SU-DHL-6 (cell line): Measurements from ENCODE around the gene PTPRN2.
A peak's percentile ranks its signal among the peaks of the same experiment; 100 is the strongest.
"Not testable (repeated sequence)": the region's sequence is repeated elsewhere in the genome, so short reads cannot be mapped to it uniquely, and the experiment has no call there.

ENCODE experiments used
- H2AFZ ChIP-seq: fragments of 200-600 bp; sonication (generic); 2 replicates; pipeline ENCODE4 v1.6.1; 2014; ENCODE audit warnings: low read depth, mild to moderate bottlenecking, moderate library complexity, mixed read lengths, antibody characterized with exemption, low read length; ENCODE audit not compliant: severe bottlenecking
- H3F3A ChIP-seq: fragments of 200-600 bp; shearing (Covaris generic); 2 replicates; pipeline ENCODE4 v1.6.0; 2016; ENCODE audit warnings: antibody characterized with exemption, mild to moderate bottlenecking; ENCODE audit not compliant: insufficient read depth
- H3K27ac ChIP-seq: fragments of 200-600 bp; sonication (generic); 2 replicates; pipeline ENCODE4 v1.5.1; 2016; ENCODE audit warnings: low read depth, mild to moderate bottlenecking, low read length, moderate library complexity, mixed read lengths
- H3K27me3 ChIP-seq: fragments of 200-600 bp; sonication (generic), shearing (Covaris generic); 2 replicates; pipeline ENCODE4 v1.6.0; 2014; ENCODE audit warnings: mild to moderate bottlenecking, low read length
- H3K36me3 ChIP-seq: fragments of 200-600 bp; sonication (generic); 2 replicates; pipeline ENCODE4 v1.6.1; 2014; ENCODE audit warnings: mild to moderate bottlenecking, low read length, mixed read lengths
- H3K4me2 ChIP-seq: fragments of 300-600, 200-600 bp; shearing (Covaris generic), sonication (generic); 2 replicates; pipeline ENCODE4 v1.6.0; 2014; ENCODE audit warnings: low read length, low read depth, mild to moderate bottlenecking; ENCODE audit not compliant: poor library complexity, severe bottlenecking
- H3K4me3 ChIP-seq: fragments of 200-600 bp; sonication (generic); 2 replicates; pipeline ENCODE4 v1.5.1; 2014; ENCODE audit warnings: antibody characterized with exemption, low read length, mild to moderate bottlenecking, mixed read lengths; ENCODE audit not compliant: insufficient read depth, poor library complexity, severe bottlenecking
- H3K79me2 ChIP-seq: fragments of 200-600 bp; sonication (generic); 2 replicates; pipeline ENCODE4 v1.6.1; 2014; ENCODE audit warnings: mild to moderate bottlenecking, low read length, moderate library complexity; ENCODE audit not compliant: insufficient read depth
- H3K9ac ChIP-seq: fragments of 200-600 bp; sonication (generic); 2 replicates; pipeline ENCODE4 v1.7.0; 2014; ENCODE audit warnings: mild to moderate bottlenecking, low read length
- H3K9me2 ChIP-seq: fragments of 200-600 bp; sonication (generic); replicated peaks from 2 replicates; pipeline ENCODE4 v1.6.1; 2014; ENCODE audit warnings: low read length; ENCODE audit not compliant: insufficient read depth
- H3K9me3 ChIP-seq: fragments of 200-600 bp; sonication (generic); 2 replicates; pipeline ENCODE4 v1.6.1; 2014; ENCODE audit warnings: low read length, mixed read lengths; ENCODE audit not compliant: insufficient read depth
- H4K20me1 ChIP-seq: fragments of 200-600 bp; sonication (generic); 2 replicates; pipeline ENCODE4 v1.6.1; 2014; ENCODE audit warnings: low read depth, mild to moderate bottlenecking, antibody characterized with exemption, low read length, moderate library complexity, mixed read lengths
- EZH2phosphoT487 ChIP-seq: fragments of 200-600 bp; sonication (generic), shearing (Covaris generic); conservative IDR thresholded peaks from 2 replicates; pipeline ENCODE4 v1.6.1; 2018; ENCODE audit warnings: mild to moderate bottlenecking, antibody characterized with exemption, low read length, moderate library complexity, mixed read lengths
- TF ChIP-seq, protein P1 (sequence below): fragments of 200-600 bp; sonication (generic); IDR thresholded peaks from one replicate; pipeline ENCODE4 v1.5.1; 2017; ENCODE audit warnings: antibody characterized with exemption, mild to moderate bottlenecking, low read length, moderate library complexity; ENCODE audit not compliant: insufficient read depth, poor library complexity, severe bottlenecking

PTPRN2 gene

DNA sequence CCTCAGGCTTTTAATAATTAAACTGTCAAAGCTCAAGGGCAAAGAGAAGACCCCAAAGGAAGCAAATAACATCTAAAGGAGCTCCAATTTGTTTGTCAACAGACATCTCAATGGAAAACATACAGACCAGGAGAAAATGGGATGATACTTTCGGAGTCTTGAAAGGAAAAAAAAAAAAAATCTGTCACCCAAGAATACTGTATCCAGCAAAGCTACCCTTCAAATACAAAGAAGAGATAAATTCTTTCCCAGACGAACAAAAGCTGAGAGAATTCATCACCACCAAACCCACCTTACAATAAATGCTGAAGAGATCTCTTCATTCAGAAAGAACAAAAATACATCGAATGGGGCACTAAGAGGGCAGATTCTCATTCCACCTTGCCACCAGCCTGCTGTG is 232.8 kb downstream of the PTPRN2 start:
- no peak overlapping the region for H3K9ac ChIP-seq
- no peak overlapping the region for H2AFZ ChIP-seq
- no peaks in the 10 kb centered on the region for H3K36me3 ChIP-seq
- H3K4me2 ChIP-seq: no peak overlapping the region
- no peak overlapping the region for H3K27ac ChIP-seq
- TF ChIP-seq EZH2phosphoT487: no peak
- TF ChIP-seq, protein P1, sequence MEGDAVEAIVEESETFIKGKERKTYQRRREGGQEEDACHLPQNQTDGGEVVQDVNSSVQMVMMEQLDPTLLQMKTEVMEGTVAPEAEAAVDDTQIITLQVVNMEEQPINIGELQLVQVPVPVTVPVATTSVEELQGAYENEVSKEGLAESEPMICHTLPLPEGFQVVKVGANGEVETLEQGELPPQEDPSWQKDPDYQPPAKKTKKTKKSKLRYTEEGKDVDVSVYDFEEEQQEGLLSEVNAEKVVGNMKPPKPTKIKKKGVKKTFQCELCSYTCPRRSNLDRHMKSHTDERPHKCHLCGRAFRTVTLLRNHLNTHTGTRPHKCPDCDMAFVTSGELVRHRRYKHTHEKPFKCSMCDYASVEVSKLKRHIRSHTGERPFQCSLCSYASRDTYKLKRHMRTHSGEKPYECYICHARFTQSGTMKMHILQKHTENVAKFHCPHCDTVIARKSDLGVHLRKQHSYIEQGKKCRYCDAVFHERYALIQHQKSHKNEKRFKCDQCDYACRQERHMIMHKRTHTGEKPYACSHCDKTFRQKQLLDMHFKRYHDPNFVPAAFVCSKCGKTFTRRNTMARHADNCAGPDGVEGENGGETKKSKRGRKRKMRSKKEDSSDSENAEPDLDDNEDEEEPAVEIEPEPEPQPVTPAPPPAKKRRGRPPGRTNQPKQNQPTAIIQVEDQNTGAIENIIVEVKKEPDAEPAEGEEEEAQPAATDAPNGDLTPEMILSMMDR: no peak
- H3K4me3 ChIP-seq: no peak overlapping the region
- H3K79me2 ChIP-seq: no peaks in the 10 kb centered on the region
- H3K27me3 ChIP-seq: no peaks in the 10 kb centered on the region
- H3F3A ChIP-seq: no peaks in the 10 kb centered on the region
- no peaks in the 10 kb centered on the region for H4K20me1 ChIP-seq
- no peaks in the 10 kb centered on the region for H3K9me3 ChIP-seq
- H3K9me2 ChIP-seq: no peaks in the 10 kb centered on the region

DNA sequence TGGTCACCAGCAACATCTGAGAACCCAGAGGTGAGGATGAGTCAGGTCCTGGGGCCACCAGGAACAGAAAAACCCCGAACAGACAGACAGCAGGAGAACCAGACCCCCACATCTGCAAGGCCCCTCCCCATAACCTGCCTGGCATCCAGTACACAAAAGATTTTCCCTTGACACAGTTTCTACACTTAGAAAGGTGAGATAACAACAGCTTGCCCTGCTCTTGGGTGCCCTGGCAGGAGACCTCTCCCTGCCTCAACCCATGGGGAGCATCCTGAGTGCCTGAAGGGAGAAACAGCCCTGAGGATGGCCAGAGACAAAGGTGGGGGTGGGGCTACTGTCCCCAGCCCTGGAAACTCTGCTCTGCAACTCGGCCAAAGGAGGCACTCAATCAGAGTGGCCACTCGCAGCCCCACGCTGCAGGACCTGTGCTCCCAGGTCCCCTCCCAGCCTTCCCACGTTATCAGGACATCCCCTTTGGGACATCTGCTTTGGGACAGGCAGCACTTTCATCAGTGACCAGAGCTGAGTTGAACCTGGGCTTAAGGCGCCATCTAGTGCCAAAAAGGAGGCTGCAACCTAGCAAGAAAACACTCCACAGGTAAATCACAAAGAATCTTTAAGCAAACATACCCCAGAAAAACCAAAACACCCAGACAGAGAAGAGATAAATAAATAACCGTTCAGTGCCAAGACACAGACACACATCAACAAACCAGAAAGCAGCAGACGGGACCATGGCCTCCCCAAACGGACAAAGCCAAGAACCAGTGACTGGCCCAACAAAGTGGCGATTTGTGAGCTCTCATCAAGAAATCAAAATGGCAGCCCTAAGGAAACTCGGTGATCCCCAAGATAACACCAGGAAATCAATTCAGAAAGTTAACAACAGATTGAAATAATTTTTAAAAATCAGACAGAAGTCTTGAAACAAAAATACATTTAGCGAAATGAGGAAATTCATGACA is 233.7 kb downstream of the PTPRN2 start:
- Histone ChIP-seq H4K20me1 (no peaks in the 10 kb centered on the region), H3K9ac (no peak overlapping the region), H2AFZ (no peak overlapping the region), H3K4me3 (no peak overlapping the region), H3K9me2 (no peaks in the 10 kb centered on the region), H3K4me2 (no peak overlapping the region), H3K9me3 (no peaks in the 10 kb centered on the region), H3K27ac (no peak overlapping the region), H3K27me3 (no peaks in the 10 kb centered on the region), H3K79me2 (no peaks in the 10 kb centered on the region), H3F3A (no peaks in the 10 kb centered on the region), H3K36me3 (no peaks in the 10 kb centered on the region)
- TF ChIP-seq, protein P1: peak; percentile 78
- TF ChIP-seq EZH2phosphoT487: no peak

DNA sequence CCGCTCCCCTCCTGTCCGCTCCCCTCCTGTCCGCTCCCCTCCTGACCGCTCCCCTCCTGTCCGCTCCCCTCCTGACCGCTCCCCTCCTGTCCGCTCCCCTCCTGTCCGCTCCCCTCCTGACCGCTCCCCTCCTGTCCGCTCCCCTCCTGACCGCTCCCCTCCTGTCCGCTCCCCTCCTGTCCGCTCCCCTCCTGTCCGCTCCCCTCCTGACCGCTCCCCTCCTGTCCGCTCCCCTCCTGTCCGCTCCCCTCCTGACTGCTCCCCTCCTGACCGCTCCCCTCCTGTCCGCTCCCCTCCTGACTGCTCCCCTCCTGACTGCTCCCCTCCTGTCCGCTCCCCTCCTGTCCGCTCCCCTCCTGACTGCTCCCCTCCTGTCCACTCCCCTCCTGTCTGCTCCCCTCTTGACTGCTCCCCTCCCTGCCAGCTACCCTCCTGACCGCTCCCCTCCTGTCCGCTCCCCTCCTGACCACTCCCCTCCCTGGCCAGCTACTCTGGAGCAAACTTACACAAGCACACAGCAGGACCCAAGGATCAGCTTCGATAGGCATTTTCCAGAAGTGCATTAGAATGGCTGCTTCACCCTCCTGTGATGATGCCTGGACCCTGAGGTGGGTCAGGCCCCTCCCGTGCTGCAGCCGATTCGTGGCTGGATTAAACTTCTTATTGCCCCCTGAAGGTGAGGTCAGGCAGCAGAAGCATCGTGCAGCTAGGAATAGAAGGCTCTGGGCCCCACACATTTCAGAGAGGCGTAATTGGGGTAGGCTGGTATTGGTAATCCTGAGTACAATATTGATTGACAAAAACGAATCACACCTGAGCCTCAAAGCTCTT is 235.5 kb downstream of the PTPRN2 start:
- H3K4me3 ChIP-seq, H3K4me2 ChIP-seq, H3K27ac ChIP-seq, H3K27me3 ChIP-seq, H4K20me1 ChIP-seq, H2AFZ ChIP-seq, H3K9ac ChIP-seq, H3F3A ChIP-seq, H3K9me2 ChIP-seq, H3K79me2 ChIP-seq, H3K36me3 ChIP-seq, H3K9me3 ChIP-seq: not testable (repeated sequence)
